Measurements from ENCODE around the gene LARP7. TPM values are rescaled to one million over a fixed set of nuclear protein-coding genes. Genes with fewer than 3 reads are reported as not detected.
A peak's percentile ranks its signal among the peaks of the same experiment; 100 is the strongest.
"Not testable (repeated sequence)": the region's sequence is repeated elsewhere in the genome, so short reads cannot be mapped to it uniquely, and the experiment has no call there.

LARP7 gene
- total and polyA plus RNA-seq, 4 donors = 24.9 to 75.5 (median 36.0) TPM

DNA sequence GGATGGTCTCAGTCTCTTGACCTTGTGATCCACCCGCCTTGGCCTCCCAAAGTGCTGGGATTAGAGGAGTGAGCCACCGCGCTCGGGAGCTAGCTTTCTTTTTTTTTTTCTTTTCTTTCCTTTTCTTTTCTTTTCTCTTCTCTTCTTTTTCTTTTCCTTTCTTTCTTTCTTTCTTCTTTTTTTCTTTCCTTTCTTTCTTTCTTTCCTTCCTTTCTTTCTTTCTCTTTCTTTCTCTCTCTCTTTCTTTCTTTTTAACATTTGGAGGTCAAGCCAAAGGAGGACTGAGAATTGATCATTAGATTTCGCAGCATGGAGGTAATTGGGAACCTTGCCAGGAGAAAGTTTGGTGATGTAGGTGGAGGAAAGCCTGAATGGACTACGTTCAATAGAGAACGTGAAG lies 67.4 kb downstream of the LARP7 start:
- Histone ChIP-seq H3K9me3 (ENCODE audit: control insufficient read depth in 4 of 4, insufficient read depth in 3 of 4, low read length in 3 of 4) (no peaks in the 10 kb centered on the region), H3K4me1 (ENCODE audit: control insufficient read depth in 5 of 5, insufficient read depth in 5 of 5, low read length in 5 of 5) (peaks cover 0 to 7% (median 2%) of the 10 kb centered on the region in 5 donors), H3K9ac (ENCODE audit: insufficient read depth in 1 of 2, low read length in 2 of 2) (no peak overlapping the region), H3K27me3 (ENCODE audit: control insufficient read depth in 3 of 3, insufficient read depth in 3 of 3, low read length in 2 of 3) (peaks cover 0 to 49% (median 42%) of the 10 kb centered on the region in 3 donors), H3K36me3 (ENCODE audit: control insufficient read depth in 4 of 4, insufficient read depth in 4 of 4, low read length in 4 of 4) (no peaks in the 10 kb centered on the region), H3K4me3 (no peak overlapping the region), H3K27ac (ENCODE audit: low read depth in 1 of 2, low read length in 1 of 2) (no peak overlapping the region)
- TF ChIP-seq, protein P1, sequence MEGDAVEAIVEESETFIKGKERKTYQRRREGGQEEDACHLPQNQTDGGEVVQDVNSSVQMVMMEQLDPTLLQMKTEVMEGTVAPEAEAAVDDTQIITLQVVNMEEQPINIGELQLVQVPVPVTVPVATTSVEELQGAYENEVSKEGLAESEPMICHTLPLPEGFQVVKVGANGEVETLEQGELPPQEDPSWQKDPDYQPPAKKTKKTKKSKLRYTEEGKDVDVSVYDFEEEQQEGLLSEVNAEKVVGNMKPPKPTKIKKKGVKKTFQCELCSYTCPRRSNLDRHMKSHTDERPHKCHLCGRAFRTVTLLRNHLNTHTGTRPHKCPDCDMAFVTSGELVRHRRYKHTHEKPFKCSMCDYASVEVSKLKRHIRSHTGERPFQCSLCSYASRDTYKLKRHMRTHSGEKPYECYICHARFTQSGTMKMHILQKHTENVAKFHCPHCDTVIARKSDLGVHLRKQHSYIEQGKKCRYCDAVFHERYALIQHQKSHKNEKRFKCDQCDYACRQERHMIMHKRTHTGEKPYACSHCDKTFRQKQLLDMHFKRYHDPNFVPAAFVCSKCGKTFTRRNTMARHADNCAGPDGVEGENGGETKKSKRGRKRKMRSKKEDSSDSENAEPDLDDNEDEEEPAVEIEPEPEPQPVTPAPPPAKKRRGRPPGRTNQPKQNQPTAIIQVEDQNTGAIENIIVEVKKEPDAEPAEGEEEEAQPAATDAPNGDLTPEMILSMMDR (IDR thresholded peaks at IDR 0.05; ENCODE audit: control extremely low read depth, extremely low read depth) = no peak
- 74 to 82% methylated on average over 7 of the region's 7 CpGs for WGBS, 2 donors
- DNase-seq (no peak), ATAC-seq (ENCODE audit: insufficient read depth, low FRiP score) (no peak)

DNA sequence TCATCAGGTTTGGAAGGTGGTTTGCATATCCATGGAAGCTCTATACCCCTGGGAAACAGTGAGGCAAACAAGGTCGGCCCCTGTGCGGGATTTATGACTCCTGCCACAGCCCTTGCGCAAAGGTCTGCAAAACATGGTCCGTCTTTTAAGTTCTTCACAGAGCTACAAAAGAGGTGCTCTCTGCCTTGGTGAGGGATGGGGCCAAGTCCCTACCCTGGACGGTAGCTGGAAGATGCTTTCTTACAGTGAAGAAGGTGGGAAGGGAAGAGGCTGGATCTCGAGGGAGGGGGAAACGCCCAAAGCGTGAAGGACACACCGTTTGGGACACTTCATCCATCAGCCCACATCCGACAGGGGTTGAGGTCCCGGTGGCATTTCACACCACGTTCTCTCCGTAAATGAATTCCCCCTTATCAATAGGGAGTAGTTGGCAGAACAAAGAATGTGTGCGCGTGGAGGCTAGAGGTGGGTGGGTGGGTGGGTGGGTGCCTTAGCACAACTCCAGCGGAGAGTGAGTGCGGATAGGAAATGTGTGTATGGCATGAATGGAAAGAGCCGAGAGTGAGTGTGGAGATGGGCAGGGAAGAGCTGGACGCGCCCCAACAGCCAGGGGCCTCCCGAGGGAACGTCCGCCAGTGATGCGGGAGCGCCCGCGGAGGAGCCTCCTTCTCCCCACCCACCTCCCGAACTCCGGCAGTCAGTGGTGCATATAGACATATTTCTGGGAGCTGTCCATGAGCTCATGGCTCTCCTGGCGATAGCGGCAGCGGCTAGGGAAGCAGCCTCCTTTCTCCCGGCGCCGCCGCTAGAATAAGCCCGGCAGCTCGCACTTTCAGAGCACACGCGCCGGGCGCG lies 68.3 kb downstream of the LARP7 start:
- ATAC-seq (ENCODE audit: insufficient read depth, low FRiP score) = peak; percentile 36
- Histone ChIP-seq H3K27ac (ENCODE audit: low read depth in 1 of 2, low read length in 1 of 2) (peak overlapping the region in 1 of 2 donors; percentile 91), H3K4me1 (ENCODE audit: control insufficient read depth in 5 of 5, insufficient read depth in 5 of 5, low read length in 5 of 5) (peaks cover 0 to 7% (median 2%) of the 10 kb centered on the region in 5 donors), H3K36me3 (ENCODE audit: control insufficient read depth in 4 of 4, insufficient read depth in 4 of 4, low read length in 4 of 4) (no peaks in the 10 kb centered on the region), H3K4me3 (no peak overlapping the region), H3K9me3 (ENCODE audit: control insufficient read depth in 4 of 4, insufficient read depth in 3 of 4, low read length in 3 of 4) (no peaks in the 10 kb centered on the region), H3K27me3 (ENCODE audit: control insufficient read depth in 3 of 3, insufficient read depth in 3 of 3, low read length in 2 of 3) (peaks cover 0 to 55% (median 43%) of the 10 kb centered on the region in 3 donors), H3K9ac (ENCODE audit: insufficient read depth in 1 of 2, low read length in 2 of 2) (no peak overlapping the region)
- DNase-seq = peak; percentile 70 to 76 (median 71)
- 2 to 3% methylated on average over 38 to 43 of the region's 43 CpGs for WGBS, 2 donors
- TF ChIP-seq, protein P1 (IDR thresholded peaks at IDR 0.05; ENCODE audit: control extremely low read depth, extremely low read depth) = no peak

DNA sequence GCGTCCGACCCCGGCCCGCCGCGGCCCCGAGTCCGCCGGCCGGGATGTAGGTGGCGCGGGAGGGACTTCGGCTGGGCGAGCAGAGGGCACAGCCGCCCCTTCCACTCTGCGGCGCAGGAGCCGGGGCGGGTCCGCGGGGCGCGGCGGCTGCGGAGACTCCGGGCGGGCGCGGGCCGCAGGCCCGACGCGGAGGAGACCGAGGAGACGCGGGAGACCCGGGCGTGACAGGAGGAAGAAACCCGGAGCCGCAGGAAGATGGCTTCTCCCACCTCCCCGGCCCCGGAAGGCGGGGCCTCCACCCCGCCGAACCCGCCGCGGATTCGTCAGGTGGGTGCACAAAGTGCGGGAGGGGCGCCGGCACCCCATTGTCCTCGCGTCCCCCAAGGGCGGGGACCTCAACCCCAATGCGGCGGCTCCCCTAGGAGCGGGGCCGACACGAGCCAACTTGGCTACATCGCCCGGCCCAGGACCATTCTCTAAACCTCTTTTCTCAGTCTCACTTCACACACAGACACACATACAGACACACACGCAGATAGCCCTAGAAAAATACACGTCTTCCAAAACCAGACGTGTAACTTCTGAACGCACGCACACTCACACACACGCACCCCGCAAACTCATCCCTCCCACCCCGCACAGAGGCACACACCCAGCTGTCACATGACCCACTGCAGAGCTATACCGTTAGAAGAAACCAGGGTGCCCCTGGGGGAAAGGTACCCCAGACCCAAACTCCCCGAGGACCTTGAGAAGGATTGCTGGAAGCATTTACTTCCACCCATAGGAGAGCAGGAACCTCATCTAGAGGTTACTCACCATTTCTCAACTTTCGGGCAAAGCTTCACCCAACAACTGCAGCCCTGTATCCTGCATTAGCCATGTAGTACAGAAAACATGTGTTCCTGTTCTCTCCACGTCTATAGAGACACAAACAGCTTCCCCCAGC lies 69.2 kb downstream of the LARP7 start:
- DNase-seq = peak; percentile 7 to 14 (median 11)
- peak; percentile 51 for ATAC-seq (ENCODE audit: insufficient read depth, low FRiP score)
- Histone ChIP-seq H3K27me3 (ENCODE audit: control insufficient read depth in 3 of 3, insufficient read depth in 3 of 3, low read length in 2 of 3) (peaks cover 0 to 55% (median 43%) of the 10 kb centered on the region in 3 donors), H3K27ac (ENCODE audit: low read depth in 1 of 2, low read length in 1 of 2) (peak overlapping the region in 1 of 2 donors; percentile 91)
- H3K9ac ChIP-seq (ENCODE audit: insufficient read depth in 1 of 2, low read length in 2 of 2); H3K36me3 ChIP-seq (ENCODE audit: control insufficient read depth in 4 of 4, insufficient read depth in 4 of 4, low read length in 4 of 4); H3K4me3 ChIP-seq; H3K9me3 ChIP-seq (ENCODE audit: control insufficient read depth in 4 of 4, insufficient read depth in 3 of 4, low read length in 3 of 4); H3K4me1 ChIP-seq (ENCODE audit: control insufficient read depth in 5 of 5, insufficient read depth in 5 of 5, low read length in 5 of 5): not testable (repeated sequence)
- WGBS, 2 donors = 1 to 2% methylated on average over 31 to 35 of the region's 74 CpGs

DNA sequence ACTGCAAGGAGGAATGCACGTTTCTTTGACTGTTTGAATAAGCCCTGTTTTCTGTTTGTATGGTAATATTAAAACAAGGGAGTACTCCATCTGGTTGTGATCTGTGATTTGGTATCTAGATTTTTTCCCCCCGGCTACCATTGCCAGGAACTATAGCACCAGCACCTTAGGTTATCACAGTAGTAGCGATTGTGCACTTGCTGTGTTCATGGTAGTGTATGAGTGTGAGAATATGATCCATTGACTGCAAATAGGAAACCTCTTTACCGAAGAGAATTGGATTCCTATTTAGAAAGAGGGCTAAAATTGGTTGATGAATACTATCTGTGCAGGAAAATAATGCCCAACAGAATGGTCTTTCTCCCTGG lies 69.9 kb downstream of the LARP7 start:
- 12% methylated on average over 4 of the region's 4 CpGs for WGBS, 2 donors
- Histone ChIP-seq H3K27ac (ENCODE audit: low read depth in 1 of 2, low read length in 1 of 2) (peak overlapping the region in 1 of 2 donors; percentile 90), H3K4me3 (no peak overlapping the region), H3K9ac (ENCODE audit: insufficient read depth in 1 of 2, low read length in 2 of 2) (no peak overlapping the region), H3K4me1 (ENCODE audit: control insufficient read depth in 5 of 5, insufficient read depth in 5 of 5, low read length in 5 of 5) (peaks cover 0 to 7% (median 2%) of the 10 kb centered on the region in 5 donors), H3K9me3 (ENCODE audit: control insufficient read depth in 4 of 4, insufficient read depth in 3 of 4, low read length in 3 of 4) (no peaks in the 10 kb centered on the region), H3K36me3 (ENCODE audit: control insufficient read depth in 4 of 4, insufficient read depth in 4 of 4, low read length in 4 of 4) (no peaks in the 10 kb centered on the region), H3K27me3 (ENCODE audit: control insufficient read depth in 3 of 3, insufficient read depth in 3 of 3, low read length in 2 of 3) (peaks cover 0 to 55% (median 43%) of the 10 kb centered on the region in 3 donors)
- TF ChIP-seq, protein P1 (IDR thresholded peaks at IDR 0.05; ENCODE audit: control extremely low read depth, extremely low read depth) = no peak
- DNase-seq = no peak
- ATAC-seq (ENCODE audit: insufficient read depth, low FRiP score) = no peak
